NCI-H226 (cell line): ENCODE results near the gene KLHDC8B.
"Not testable (repeated sequence)": the region's sequence is repeated elsewhere in the genome, so short reads cannot be mapped to it uniquely, and the experiment has no call there.

Experiments
- DNase-seq: peaks from one replicate; pipeline ENCODE4 v3.0.0-alpha.2; 2015

Gene KLHDC8B

DNA sequence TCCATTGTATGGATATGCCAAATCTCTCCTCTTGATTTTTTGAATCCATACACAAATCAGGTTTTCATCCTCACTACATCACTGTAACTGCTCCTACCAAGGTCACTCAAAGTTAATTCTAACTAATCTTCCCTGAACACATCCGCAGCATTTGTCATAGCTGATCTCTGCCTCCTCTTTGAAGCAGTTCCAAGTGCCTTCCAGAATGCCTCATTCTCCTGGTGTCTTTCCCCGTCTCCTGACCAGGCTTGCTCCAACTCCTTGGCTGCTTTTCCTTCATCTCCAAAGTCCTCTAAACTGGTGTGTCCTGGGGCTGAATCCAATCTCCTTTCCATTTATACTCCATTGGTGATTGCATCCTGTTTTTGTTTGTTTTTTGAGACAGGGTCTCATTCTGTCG, 26.8 kb downstream of the KLHDC8B start:
- DNase-seq, result no peak

DNA sequence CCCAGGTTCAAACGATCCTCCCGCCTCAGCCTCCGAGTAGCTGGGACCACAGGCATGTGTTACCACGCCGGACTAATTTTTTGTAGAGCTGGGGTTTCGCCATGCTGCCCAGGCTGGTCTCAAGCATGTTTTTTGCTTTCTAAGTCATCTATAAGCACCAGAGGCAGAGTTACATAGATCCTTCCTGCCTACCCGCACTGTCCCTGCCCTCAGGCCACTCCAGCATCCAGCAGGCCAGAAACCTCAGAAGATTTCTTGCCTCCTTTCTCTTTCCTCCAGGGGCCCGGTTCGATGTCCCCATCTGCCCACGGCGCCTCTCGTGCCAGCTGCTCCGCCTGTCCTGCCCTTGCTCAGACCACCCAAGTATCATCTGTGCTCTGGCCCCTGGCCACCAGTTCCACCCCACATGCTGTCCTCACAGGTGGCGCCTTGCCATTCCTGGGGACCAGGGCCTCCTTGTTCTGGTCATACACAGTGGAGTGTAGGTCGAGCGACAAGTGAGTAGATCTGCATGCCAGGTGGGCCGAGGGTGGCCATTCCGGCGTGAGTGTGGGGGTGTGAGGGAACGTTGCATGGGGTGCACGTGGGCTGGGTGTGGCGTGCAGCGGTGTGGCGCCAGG, 27.3 kb downstream of the KLHDC8B start:
- DNase-seq, result no peak

DNA sequence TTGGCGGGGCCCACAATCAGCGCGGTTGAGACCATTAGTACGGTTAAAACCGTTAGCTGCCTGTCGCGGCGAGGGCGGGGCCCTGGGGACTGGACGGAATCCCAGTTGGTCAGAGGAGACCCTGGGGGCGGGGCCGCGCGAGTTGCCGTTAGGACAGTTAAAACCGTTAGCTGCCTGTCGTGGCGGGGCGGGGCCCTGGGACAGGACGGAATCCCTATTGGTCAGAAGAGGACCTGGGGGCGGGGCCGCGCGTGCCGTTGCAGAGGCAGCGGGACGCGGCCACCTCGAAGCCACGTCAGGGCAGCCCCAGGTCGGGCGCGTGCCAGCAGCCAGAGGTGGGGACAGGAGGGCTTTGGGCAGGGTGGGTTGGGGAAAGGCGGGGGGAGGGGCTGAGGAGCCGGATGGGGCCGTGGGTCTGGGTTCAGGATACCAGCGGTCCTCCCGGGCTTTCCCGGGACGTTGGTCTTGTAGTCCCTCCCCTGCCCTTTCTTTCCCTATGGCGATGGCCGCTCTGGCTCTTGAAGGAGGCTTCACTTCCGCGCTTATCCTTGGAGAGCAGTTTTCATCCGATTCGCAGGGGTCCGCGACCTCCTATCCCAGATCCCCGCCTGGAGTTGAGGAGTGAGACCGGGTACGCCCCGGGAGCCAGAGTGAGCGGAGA, 28.0 kb downstream of the KLHDC8B start:
- no peak for DNase-seq

DNA sequence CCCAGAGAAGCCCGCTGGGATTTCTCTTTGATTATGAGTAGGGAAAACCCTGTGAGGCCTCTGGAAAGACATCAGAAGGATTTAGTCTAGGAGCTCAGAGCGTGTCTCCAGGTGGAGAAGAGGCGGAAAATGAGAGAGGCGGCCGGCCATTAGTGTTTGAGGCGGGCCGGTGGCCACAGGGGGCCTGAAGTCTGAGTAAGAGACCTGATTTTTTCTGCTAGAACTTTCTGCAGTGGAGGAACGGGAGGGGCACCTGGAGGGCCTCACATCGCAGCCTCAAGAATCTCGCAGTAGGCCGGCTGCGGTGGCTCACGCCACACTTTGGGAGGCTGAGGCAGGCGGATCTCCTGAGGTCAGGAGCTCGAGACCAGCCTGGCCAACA, 28.5 kb downstream of the KLHDC8B start:
- DNase-seq, result no peak

DNA sequence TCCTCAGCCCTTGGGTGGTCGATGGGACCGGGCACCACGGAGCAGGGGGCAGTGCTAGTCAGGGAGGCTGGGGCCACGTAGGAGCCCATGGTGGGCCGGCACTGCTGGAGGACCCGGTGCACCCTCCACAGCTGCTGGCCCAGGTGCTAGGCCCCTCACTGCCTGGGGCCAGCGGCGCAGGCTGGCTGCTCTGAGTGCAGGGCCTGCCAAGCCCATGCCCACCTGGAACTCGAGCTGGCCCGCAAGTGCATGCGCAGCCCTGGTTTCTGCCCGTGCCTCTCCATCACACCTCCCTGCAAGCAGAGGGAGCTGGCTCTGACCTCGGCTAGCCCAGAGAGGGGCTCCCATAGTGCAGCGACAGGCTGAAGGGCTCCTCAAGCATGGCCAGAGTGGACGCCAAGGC, 42.1 kb downstream of the KLHDC8B start:
- DNase-seq, result no peak

DNA sequence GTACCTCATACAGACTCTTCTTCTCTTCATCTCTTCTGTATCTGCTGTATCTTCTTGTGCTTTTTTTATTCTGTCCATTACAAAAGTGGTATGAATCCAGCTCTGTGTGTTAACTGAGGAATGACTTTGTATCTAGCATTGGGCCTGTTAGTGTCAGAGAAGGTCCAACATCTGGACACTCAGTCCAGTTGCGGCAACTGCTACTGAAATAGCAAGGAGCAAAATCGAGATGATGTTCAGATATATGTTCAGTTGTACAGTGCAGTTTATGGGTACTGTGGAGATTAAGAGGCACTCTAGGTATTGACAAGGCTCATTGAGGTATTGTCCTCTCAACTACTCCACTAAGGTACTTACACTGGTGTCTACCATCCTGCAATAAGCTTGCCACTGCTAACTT, 42.6 kb downstream of the KLHDC8B start:
- no peak for DNase-seq

DNA sequence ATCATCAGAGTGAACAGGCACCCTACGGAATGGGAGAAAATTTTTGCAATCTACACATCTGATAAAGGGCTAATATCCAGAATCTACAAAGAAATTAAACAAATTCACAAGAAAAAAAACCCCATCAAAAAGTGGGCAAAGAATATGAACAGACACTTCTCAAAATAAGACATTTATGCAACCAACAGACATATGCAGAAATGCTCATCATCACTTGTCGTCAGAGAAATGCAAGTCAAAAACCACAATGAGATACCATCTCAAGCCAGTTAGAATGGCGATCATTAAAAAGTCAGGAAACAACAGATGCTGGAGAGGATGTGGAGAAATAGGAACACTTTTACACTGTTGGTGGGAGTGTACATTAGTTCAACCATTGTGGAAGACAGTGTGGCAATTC, 45.3 kb downstream of the KLHDC8B start:
- DNase-seq, result not testable (repeated sequence)

DNA sequence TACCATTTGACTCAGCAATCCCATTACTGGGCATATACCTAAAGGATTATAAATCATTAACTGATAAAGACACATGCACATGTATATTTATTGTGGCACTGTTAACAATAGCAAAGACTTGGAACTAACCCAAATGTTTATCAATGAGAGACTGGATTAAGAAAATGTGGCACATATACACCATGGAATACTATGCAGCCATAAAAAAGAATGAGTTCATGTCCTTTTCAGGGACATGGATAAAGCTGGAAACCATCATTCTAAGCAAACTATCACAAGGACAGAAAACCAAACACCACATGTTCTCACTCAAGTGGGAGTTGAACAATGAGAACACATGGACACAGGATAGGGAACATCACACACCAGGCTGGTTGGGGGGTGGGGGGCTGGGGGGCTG, 45.7 kb downstream of the KLHDC8B start:
- DNase-seq, result not testable (repeated sequence)

DNA sequence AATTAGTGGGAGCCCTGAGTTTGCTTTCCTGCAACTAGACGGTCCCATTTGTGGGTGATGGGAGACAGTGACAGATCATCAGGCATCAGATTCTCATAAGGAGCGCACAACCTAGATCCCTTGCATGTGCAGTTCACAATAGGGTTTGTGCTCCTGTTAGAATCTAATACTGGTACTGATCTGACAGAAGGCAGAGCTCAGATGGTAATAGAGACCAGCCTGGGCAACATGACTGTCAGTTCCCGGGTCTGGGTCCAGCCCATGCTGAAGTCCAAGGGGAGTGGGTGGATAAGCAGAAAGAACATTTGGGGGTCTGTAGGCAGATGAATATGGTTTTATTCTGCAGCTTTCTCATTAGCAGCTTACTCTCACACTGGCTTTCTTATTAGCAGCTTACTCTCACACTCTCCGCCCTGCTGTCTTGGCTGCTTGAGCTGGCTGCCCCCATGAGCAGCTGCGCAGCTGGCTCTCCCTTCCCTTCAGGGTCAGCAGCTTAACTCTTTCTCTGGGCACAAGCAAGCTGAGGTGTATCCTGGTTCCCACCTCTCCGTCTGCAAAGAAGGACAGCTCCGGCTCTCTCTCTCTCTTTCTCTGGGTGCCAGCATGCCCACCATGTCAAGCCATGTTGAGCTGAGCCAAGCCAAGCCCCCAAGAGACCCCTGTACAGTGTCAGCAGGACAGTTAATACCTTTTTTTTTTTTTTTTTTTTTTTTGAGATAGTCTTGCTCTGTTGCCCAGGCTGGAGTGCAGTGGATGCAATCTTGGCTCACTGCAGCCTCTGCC, 46.5 kb downstream of the KLHDC8B start:
- DNase-seq, result no peak

DNA sequence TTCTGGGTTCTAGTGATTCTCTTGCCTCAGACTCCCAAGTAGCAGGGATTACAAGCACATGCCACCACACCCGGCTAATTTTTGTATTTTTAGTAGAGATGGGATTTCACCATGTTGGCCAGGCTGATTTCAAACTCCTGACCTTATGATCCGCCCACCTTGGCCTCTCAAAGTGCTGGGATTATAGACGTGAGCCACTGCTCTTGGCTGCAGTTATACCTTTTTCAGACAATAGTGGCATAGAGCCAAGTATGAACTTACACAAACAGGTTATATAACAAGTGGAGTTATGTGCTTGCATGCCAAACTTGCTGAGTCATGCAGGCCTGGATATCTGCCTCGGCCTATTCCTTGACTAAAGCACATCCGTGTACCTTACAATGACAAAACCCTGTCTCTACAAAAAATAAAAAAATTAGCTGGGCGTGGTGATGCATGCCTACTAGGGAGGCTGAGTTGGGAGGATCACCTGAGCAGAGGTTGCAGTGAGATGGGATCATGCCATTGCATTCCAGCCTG, 47.1 kb downstream of the KLHDC8B start:
- peak; percentile 95 for DNase-seq

DNA sequence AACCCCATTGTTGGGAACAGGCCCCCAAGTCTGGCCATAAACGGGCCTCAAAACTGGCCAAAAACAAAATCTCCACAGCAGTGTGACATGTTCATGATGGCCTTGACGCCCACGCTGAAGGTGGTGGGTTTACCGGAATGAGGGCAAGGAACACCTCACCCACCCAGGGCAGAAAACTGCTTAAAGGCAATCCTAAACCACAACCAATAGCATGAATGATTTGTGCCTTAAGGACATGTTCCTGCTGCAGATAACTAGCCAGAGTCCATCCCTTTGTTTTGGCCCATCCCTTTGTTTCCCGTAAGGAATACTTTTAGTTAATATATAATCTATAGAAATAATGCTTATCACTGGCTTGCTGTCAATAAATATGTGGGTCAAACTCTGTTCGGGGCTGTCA, 47.7 kb downstream of the KLHDC8B start:
- no peak for DNase-seq

DNA sequence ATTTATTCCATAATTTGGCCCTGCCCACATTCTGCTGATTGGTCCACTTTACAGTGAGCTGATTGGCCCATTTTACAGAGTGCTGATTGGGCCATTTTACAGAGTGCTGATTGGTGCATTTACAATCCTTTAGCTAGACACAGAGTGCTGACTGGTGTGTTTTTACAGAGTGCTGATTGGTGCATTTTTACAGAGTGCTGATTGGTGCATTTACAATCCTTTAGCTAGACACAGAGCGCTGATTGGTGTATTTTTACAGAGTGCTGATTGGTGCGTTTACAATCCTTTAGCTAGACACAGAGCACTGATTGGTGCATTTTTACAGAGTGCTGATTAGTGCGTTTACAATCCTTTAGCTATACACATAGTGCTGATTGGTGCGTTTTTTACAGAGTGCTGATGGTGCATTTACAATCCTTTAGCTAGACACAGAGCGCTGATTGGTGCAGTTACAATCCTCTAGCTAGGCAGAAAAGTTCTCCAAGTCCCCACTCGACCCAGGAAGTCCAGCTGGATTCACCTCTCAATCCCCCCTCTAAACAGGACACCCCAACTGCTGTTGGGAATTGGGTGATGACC, 49.7 kb downstream of the KLHDC8B start:
- not testable (repeated sequence) for DNase-seq

DNA sequence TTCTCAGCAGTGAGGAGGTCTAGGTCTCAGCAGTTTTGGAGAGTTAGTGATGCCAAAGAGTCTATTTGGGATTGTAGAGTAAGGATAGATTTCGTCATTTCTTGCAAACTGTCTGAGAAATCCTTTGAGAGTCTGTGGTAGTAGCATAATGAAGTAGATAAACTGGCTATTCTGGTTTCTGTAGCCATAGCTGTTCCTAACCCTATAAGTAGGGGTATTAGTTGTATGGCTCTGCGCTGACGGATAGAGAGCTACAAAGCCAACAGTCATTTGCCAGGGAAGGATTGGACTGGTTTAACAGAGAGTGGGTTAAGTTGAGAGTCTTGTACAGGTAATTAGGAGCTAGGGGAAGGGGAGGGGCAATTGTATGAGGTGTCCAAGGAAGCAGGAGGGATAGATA, 50.6 kb downstream of the KLHDC8B start:
- DNase-seq, result no peak
